GM21423 (cell line): ENCODE results near the gene PLEKHA1.

Experiments
- ATAC-seq: cut with Tn5 transposase; IDR thresholded peaks from one replicate; pipeline ENCODE4 v1.9.1; 2021; ENCODE audit warnings: mild to moderate bottlenecking, moderate library complexity; ENCODE audit not compliant: unreplicated experiment

The PLEKHA1 gene

GRCh38 chr10:122375679-122376160 lies 1.2 kb downstream of the PLEKHA1 start:
- ATAC-seq, result no peak

- no peak for ATAC-seq
Observed at GRCh38 chr10:122376364-122376961, 2.0 kb downstream of the PLEKHA1 start.

GRCh38 chr10:122379041-122379440 lies 4.5 kb downstream of the PLEKHA1 start:
- no peak for ATAC-seq

GRCh38 chr10:122379537-122379936 lies 5.0 kb downstream of the PLEKHA1 start:
- ATAC-seq, result no peak

- no peak for ATAC-seq
Observed at GRCh38 chr10:122380703-122381102, 6.2 kb downstream of the PLEKHA1 start.

- ATAC-seq, result no peak
Observed at GRCh38 chr10:122381680-122382079, 7.2 kb downstream of the PLEKHA1 start.

GRCh38 chr10:122386514-122386913 lies 12.0 kb downstream of the PLEKHA1 start:
- ATAC-seq, result no peak

GRCh38 chr10:122387572-122387971 lies 13.1 kb downstream of the PLEKHA1 start:
- no peak for ATAC-seq

- ATAC-seq, result no peak
Observed at GRCh38 chr10:122388287-122388997, 13.9 kb downstream of the PLEKHA1 start.

GRCh38 chr10:122390271-122390670 lies 15.8 kb downstream of the PLEKHA1 start:
- no peak for ATAC-seq

- no peak for ATAC-seq
Observed at GRCh38 chr10:122390679-122391078, 16.2 kb downstream of the PLEKHA1 start.

GRCh38 chr10:122391875-122392274 lies 17.4 kb downstream of the PLEKHA1 start:
- no peak for ATAC-seq

GRCh38 chr10:122392835-122393234 lies 18.3 kb downstream of the PLEKHA1 start:
- ATAC-seq, result no peak

- ATAC-seq, result no peak
Observed at GRCh38 chr10:122393288-122393687, 18.8 kb downstream of the PLEKHA1 start.

- no peak for ATAC-seq
Observed at GRCh38 chr10:122402548-122403131, 28.1 kb downstream of the PLEKHA1 start.

- no peak for ATAC-seq
Observed at GRCh38 chr10:122404576-122404975, 30.1 kb downstream of the PLEKHA1 start.

GRCh38 chr10:122407375-122408125 lies 33.0 kb downstream of the PLEKHA1 start:
- no peak for ATAC-seq

GRCh38 chr10:122413327-122413726 lies 38.8 kb downstream of the PLEKHA1 start:
- no peak for ATAC-seq

- no peak for ATAC-seq
Observed at GRCh38 chr10:122417667-122418066, 43.2 kb downstream of the PLEKHA1 start.

- no peak for ATAC-seq
Observed at GRCh38 chr10:122419016-122419415, 44.5 kb downstream of the PLEKHA1 start.

- no peak for ATAC-seq
Observed at GRCh38 chr10:122419876-122420623, 45.5 kb downstream of the PLEKHA1 start.
